HFF-Myc (cell line): ENCODE data around the gene FLT3LG.

ENCODE experiments used
- DNase-seq: peaks from one replicate; pipeline ENCODE4 v3.0.0-alpha.2; 2011; ENCODE audit warnings: low read depth; ENCODE audit errors: extremely low read depth
- H3K4me3 ChIP-seq: replicated peaks from 2 replicates; pipeline ENCODE4 v1.5.1; 2011; ENCODE audit warnings: low read depth, mild to moderate bottlenecking, control low read depth, low read length
- TF ChIP-seq, protein P1 (sequence below): IDR thresholded peaks from 2 replicates; pipeline ENCODE4 v1.5.1; 2012; ENCODE audit warnings: mild to moderate bottlenecking, low read depth, low read length, control low read depth; ENCODE audit errors: missing control alignments

The FLT3LG gene

GRCh38 chr19:49481020-49481683, 7.1 kb downstream of the FLT3LG start:
- DNase-seq, result no peak
- TF ChIP-seq, protein P1, sequence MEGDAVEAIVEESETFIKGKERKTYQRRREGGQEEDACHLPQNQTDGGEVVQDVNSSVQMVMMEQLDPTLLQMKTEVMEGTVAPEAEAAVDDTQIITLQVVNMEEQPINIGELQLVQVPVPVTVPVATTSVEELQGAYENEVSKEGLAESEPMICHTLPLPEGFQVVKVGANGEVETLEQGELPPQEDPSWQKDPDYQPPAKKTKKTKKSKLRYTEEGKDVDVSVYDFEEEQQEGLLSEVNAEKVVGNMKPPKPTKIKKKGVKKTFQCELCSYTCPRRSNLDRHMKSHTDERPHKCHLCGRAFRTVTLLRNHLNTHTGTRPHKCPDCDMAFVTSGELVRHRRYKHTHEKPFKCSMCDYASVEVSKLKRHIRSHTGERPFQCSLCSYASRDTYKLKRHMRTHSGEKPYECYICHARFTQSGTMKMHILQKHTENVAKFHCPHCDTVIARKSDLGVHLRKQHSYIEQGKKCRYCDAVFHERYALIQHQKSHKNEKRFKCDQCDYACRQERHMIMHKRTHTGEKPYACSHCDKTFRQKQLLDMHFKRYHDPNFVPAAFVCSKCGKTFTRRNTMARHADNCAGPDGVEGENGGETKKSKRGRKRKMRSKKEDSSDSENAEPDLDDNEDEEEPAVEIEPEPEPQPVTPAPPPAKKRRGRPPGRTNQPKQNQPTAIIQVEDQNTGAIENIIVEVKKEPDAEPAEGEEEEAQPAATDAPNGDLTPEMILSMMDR, result no peak
- H3K4me3 ChIP-seq, result no peak overlapping the region

- DNase-seq, result no peak
- no peak overlapping the region for H3K4me3 ChIP-seq
- TF ChIP-seq, protein P1, result no peak
These were observed 12.2 kb downstream of the FLT3LG start for GRCh38 chr19:49486232-49486631.

GRCh38 chr19:49486710-49487276, 12.8 kb downstream of the FLT3LG start:
- DNase-seq, result no peak
- no peak overlapping the region for H3K4me3 ChIP-seq
- TF ChIP-seq, protein P1, result no peak

- DNase-seq, result peak; percentile 98
- peak within 1 kb of the TSS; percentile 100 for H3K4me3 ChIP-seq
- TF ChIP-seq, protein P1, result no peak
These were observed 13.4 kb downstream of the FLT3LG start, which contains the start of gene RPL13A for GRCh38 chr19:49487277-49488045. RPL13A (plus strand) TSS chr19:49487608; CDS start chr19:49487630, 22 bp downstream.

- no peak for DNase-seq
- peak overlapping the region; percentile 100 for H3K4me3 ChIP-seq
- TF ChIP-seq, protein P1, result no peak
These were observed 14.2 kb downstream of the FLT3LG start for GRCh38 chr19:49488046-49488862.

DNA sequence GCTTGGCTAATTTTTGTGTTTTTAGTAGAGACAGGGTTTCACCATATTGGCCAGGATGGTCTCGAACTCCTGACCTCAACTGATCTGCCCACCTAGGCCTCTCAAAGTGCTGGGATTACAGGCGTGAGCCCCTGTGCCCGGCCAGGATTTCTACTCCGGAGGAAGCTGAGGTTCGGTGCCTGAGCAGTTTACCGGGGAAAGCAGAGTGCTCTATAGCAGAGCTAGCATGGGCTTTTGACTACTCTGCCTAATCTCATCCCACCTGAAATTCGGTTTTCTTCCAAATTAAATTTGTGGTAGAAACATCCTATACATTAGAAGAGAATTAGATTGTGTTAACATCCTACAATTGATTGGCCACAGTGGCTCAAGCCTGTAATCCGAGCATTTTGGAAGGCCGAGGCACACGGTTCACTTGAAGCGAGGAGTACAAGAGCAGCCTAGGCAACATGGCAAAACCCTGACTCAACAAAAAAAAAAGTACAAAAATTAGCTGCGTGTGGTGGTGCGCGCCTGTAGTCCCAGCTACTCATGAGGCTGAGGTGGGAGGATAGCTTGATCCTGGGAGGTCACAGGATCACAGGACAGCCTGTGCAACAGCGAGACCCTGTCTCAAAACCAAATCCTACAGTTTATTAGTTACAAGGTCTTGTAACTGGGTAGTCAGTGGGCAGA, 15.0 kb downstream of the FLT3LG start:
- TF ChIP-seq, protein P1, result no peak
- peak overlapping the region; percentile 100 for H3K4me3 ChIP-seq
- DNase-seq, result no peak
